A673 (cell line): Measurements from ENCODE around the gene ADCYAP1R1.

ENCODE experiments used
- CTCF ChIP-seq: fragments of 300-800, 200-600 bp; sonication (generic); conservative IDR thresholded peaks from 2 replicates; pipeline ENCODE4 v1.5.1; 2017; ENCODE audit warnings: low read depth, mild to moderate bottlenecking, antibody characterized with exemption, low read length, moderate library complexity, mixed read lengths
- EZH2 ChIP-seq: fragments of 200-600 bp; sonication (generic); IDR thresholded peaks from 2 replicates; pipeline ENCODE4 v1.6.1; 2017; ENCODE audit warnings: borderline replicate concordance, low read depth, mild to moderate bottlenecking, mixed read lengths, antibody characterized with exemption, low read length; ENCODE audit not compliant: poor library complexity, severe bottlenecking

DNA sequence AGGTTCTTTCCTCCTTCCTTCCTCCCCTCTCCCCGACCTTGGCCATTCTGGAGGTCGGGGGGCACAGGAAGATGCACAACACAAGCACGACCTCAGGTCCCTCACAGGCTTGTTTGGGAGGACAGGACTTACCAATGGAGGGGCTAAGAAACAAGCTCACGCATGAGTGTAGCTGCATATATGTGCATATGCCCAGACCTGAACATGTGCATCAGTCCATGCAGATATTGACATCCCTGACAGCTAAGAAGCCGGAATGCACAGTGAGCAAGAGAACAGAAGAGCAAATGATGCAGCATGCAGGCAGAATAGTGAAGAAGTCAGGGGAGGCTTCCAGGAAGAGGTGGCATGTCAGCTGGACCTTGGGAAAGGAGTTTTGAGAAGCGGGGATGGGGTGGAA, 28.7 kb downstream of the ADCYAP1R1 start:
- TF ChIP-seq EZH2 (no peak), CTCF (no peak)
